OCI-LY1 (cell line): ENCODE measurements around the gene FCGR2B.
"Not testable (repeated sequence)": the region's sequence is repeated elsewhere in the genome, so short reads cannot be mapped to it uniquely, and the experiment has no call there.

Experiments used
- H2AFZ ChIP-seq: fragments of 200-600 bp; sonication (generic), shearing (Covaris generic); 2 replicates; pipeline ENCODE4 v1.6.0; 2014; ENCODE audit warnings: antibody characterized with exemption, mild to moderate bottlenecking, low read length
- H3F3A ChIP-seq: fragments of 200-600 bp; sonication (generic), shearing (Covaris generic); 2 replicates; pipeline ENCODE4 v1.6.0; 2014; ENCODE audit warnings: mild to moderate bottlenecking, antibody characterized with exemption, low read length, moderate library complexity; ENCODE audit not compliant: insufficient read depth
- H3K27ac ChIP-seq: fragments of 200-600 bp; sonication (generic); 2 replicates; pipeline ENCODE4 v1.5.1; 2014; ENCODE audit warnings: low read length, mixed run types, mild to moderate bottlenecking, low read depth; ENCODE audit not compliant: poor library complexity, severe bottlenecking
- H3K27me3 ChIP-seq: fragments of 200-600 bp; sonication (generic); 2 replicates; pipeline ENCODE4 v1.6.0; 2014; ENCODE audit warnings: antibody characterized with exemption, mild to moderate bottlenecking, low read length, moderate library complexity; ENCODE audit not compliant: insufficient read depth
- H3K36me3 ChIP-seq: fragments of 200-600 bp; sonication (generic); 2 replicates; pipeline ENCODE4 v1.6.1; 2014; ENCODE audit warnings: mild to moderate bottlenecking, antibody characterized with exemption, low read length, moderate library complexity, mixed read lengths; ENCODE audit not compliant: insufficient read depth
- H3K4me1 ChIP-seq: fragments of 200-600 bp; sonication (generic); 2 replicates; pipeline ENCODE4 v1.5.1; 2014; ENCODE audit warnings: mild to moderate bottlenecking, low read length, moderate library complexity; ENCODE audit not compliant: insufficient read depth, severe bottlenecking
- H3K4me2 ChIP-seq: fragments of 200-600 bp; sonication (generic), shearing (Covaris generic); 2 replicates; pipeline ENCODE4 v1.6.1; 2014; ENCODE audit warnings: low read length
- H3K4me3 ChIP-seq: fragments of 200-600 bp; sonication (generic); 2 replicates; pipeline ENCODE4 v1.5.1; 2014; ENCODE audit warnings: low read length, low read depth, mild to moderate bottlenecking, mixed read lengths; ENCODE audit not compliant: poor library complexity, severe bottlenecking
- H3K79me2 ChIP-seq: fragments of 200-600 bp; shearing (Covaris generic); 2 replicates; pipeline ENCODE4 v1.6.1; 2016; ENCODE audit warnings: mixed run types, low read length, mixed read lengths; ENCODE audit not compliant: insufficient read depth
- H3K9ac ChIP-seq: fragments of 200-600 bp; sonication (generic), shearing (Covaris generic); 2 replicates; pipeline ENCODE4 v1.6.1; 2014; ENCODE audit warnings: mild to moderate bottlenecking, low read length, mixed read lengths
- H3K9me2 ChIP-seq: fragments of 200-600 bp; sonication (generic), shearing (Covaris generic); 2 replicates; pipeline ENCODE4 v1.6.1; 2014; ENCODE audit warnings: low read depth, mild to moderate bottlenecking, low read length, mixed read lengths
- H3K9me3 ChIP-seq: fragments of 200-600 bp; shearing (Covaris generic); 2 replicates; pipeline ENCODE4 v1.6.1; 2014; ENCODE audit warnings: low read length, mixed read lengths
- H4K20me1 ChIP-seq: fragments of 200-600 bp; sonication (generic), shearing (Covaris generic); 2 replicates; pipeline ENCODE4 v1.6.0; 2016; ENCODE audit warnings: mild to moderate bottlenecking, low read length; ENCODE audit not compliant: insufficient read depth
- EZH2 ChIP-seq: fragments of 200-600 bp; sonication (generic), shearing (Covaris generic); IDR thresholded peaks from 2 replicates; pipeline ENCODE4 v1.8.0; 2017; ENCODE audit warnings: borderline replicate concordance, mixed run types, mild to moderate bottlenecking, antibody characterized with exemption, low read length, moderate library complexity, mixed read lengths
- TF ChIP-seq, protein P1 (sequence below): fragments of 200-600 bp; sonication (generic), shearing (Covaris generic); IDR thresholded peaks from 2 replicates; pipeline ENCODE4 v1.5.1; 2017; ENCODE audit warnings: mild to moderate bottlenecking, antibody characterized with exemption, low read length, moderate library complexity, mixed read lengths

The FCGR2B gene

DNA sequence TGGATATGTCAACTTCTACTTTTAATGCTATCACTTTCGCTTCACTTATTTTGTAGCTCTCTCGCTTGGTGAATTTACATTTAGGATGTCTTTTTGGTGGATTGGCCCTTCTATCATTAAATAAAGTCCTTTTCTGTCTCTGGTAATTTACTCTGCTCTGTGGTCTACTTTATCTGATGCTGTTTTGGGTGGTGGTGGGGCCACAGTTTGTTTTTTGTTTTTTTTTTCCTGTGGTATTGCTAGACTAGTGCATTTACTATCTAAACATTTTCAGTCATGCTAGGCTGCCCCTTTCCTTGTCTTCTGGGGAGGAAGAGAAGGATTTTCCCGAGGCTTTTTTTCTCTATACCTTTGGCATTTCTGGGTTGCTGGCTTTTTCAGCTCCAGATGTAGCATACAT is 26.0 kb downstream of the FCGR2B start:
- no peak overlapping the region for H2AFZ ChIP-seq
- peaks cover 10% of the 10 kb centered on the region for H3K4me1 ChIP-seq
- no peaks in the 10 kb centered on the region for H3K36me3 ChIP-seq
- H3K27me3 ChIP-seq: no peaks in the 10 kb centered on the region
- TF ChIP-seq, protein P1, sequence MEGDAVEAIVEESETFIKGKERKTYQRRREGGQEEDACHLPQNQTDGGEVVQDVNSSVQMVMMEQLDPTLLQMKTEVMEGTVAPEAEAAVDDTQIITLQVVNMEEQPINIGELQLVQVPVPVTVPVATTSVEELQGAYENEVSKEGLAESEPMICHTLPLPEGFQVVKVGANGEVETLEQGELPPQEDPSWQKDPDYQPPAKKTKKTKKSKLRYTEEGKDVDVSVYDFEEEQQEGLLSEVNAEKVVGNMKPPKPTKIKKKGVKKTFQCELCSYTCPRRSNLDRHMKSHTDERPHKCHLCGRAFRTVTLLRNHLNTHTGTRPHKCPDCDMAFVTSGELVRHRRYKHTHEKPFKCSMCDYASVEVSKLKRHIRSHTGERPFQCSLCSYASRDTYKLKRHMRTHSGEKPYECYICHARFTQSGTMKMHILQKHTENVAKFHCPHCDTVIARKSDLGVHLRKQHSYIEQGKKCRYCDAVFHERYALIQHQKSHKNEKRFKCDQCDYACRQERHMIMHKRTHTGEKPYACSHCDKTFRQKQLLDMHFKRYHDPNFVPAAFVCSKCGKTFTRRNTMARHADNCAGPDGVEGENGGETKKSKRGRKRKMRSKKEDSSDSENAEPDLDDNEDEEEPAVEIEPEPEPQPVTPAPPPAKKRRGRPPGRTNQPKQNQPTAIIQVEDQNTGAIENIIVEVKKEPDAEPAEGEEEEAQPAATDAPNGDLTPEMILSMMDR: no peak
- no peak for TF ChIP-seq EZH2
- H4K20me1 ChIP-seq: no peaks in the 10 kb centered on the region
- no peaks in the 10 kb centered on the region for H3K9me2 ChIP-seq
- H3K79me2 ChIP-seq: no peaks in the 10 kb centered on the region
- H3K4me2 ChIP-seq: no peak overlapping the region
- H3K9ac ChIP-seq: no peak overlapping the region
- no peaks in the 10 kb centered on the region for H3F3A ChIP-seq
- no peak overlapping the region for H3K27ac ChIP-seq
- H3K4me3 ChIP-seq: no peak overlapping the region
- H3K9me3 ChIP-seq: no peaks in the 10 kb centered on the region

- Histone ChIP-seq H3K79me2 (no peaks in the 10 kb centered on the region), H3K4me3 (no peak overlapping the region), H3K9me3 (no peaks in the 10 kb centered on the region), H3K27me3 (no peaks in the 10 kb centered on the region), H4K20me1 (no peaks in the 10 kb centered on the region), H3K27ac (no peak overlapping the region), H3K9ac (no peak overlapping the region), H3K36me3 (no peaks in the 10 kb centered on the region), H3K9me2 (no peaks in the 10 kb centered on the region), H3K4me2 (no peak overlapping the region), H3K4me1 (peaks cover 10% of the 10 kb centered on the region), H2AFZ (no peak overlapping the region), H3F3A (no peaks in the 10 kb centered on the region)
- TF ChIP-seq EZH2: no peak
- TF ChIP-seq, protein P1: no peak
These were observed 28.9 kb downstream of the FCGR2B start for GRCh38 chr1:161691846-161692245.

DNA sequence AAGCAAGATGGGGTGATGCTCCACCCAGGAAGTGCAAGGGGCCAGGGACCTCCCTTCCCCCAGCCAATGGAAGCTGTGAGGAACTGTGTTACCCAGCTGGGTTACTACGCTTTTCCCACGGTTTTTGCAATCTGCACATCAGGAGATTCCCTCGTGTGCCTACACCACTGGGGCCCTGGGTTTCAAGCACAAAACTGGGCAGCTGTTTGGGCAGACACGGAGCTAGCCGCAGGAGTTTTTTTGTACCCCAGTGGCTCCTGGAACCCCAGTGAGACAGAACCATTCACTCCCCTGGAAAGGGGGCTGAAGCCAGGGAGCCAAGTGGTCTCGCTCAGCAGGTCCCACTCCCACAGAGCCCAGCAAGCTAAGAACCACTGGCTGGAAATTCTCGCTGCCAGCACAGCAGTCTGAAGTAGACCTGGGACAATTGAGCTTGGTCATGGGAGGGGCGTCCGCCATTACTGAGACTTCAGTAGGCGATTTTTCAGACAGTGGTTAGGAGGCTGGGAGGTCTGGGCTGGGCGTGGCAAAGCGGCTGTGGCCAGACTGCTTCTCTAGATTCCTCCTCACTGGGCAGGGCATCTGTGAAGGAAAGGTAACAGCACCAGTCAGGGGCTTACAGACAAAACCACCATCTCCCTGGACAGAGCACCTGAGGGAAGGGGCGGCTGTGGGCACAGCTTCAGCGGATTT is 30.2 kb downstream of the FCGR2B start:
- not testable (repeated sequence) for H3K9me2 ChIP-seq, H3K27ac ChIP-seq, H3K9ac ChIP-seq, H3K4me1 ChIP-seq, H3K4me2 ChIP-seq, H3K36me3 ChIP-seq, H3K9me3 ChIP-seq, H3K4me3 ChIP-seq, H3K79me2 ChIP-seq, H2AFZ ChIP-seq, H3F3A ChIP-seq, H3K27me3 ChIP-seq, H4K20me1 ChIP-seq

- H3K9me3 ChIP-seq, H4K20me1 ChIP-seq, H3K4me2 ChIP-seq, H3K9me2 ChIP-seq, H3K4me3 ChIP-seq, H3K4me1 ChIP-seq, H3K27ac ChIP-seq, H3K27me3 ChIP-seq, H2AFZ ChIP-seq, H3F3A ChIP-seq, H3K36me3 ChIP-seq, H3K79me2 ChIP-seq, H3K9ac ChIP-seq: not testable (repeated sequence)
These were observed 35.4 kb downstream of the FCGR2B start for GRCh38 chr1:161698302-161698701.
